Measurements from ENCODE around the gene TMEM11.
"Not testable (repeated sequence)": the region's sequence is repeated elsewhere in the genome, so short reads cannot be mapped to it uniquely, and the experiment has no call there.

Gene TMEM11

GRCh38 chr17:21242780-21243515 lies 29.0 kb upstream of the TMEM11 start:
- no peak for DNase-seq (ENCODE audit: low read depth in 2 of 2)

- DNase-seq (ENCODE audit: low read depth in 2 of 2), result no peak
These were observed 28.2 kb upstream of the TMEM11 start for GRCh38 chr17:21242026-21242697.

GRCh38 chr17:21241564-21241963 lies 27.6 kb upstream of the TMEM11 start:
- no peak for DNase-seq (ENCODE audit: low read depth in 2 of 2)

- no peak for DNase-seq (ENCODE audit: low read depth in 2 of 2)
These were observed 26.6 kb upstream of the TMEM11 start for GRCh38 chr17:21240369-21241055.

- no peak for DNase-seq (ENCODE audit: low read depth in 2 of 2)
These were observed 25.9 kb upstream of the TMEM11 start for GRCh38 chr17:21239680-21240368.

- no peak for DNase-seq (ENCODE audit: low read depth in 2 of 2)
These were observed 22.0 kb upstream of the TMEM11 start for GRCh38 chr17:21235921-21236320.

GRCh38 chr17:21233581-21234347 lies 19.8 kb upstream of the TMEM11 start:
- DNase-seq (ENCODE audit: low read depth in 2 of 2), result no peak

- no peak for DNase-seq (ENCODE audit: low read depth in 2 of 2)
These were observed 18.2 kb upstream of the TMEM11 start for GRCh38 chr17:21232033-21232749.

GRCh38 chr17:21231533-21231932 lies 17.6 kb upstream of the TMEM11 start:
- DNase-seq (ENCODE audit: low read depth in 2 of 2), result no peak

- no peak for DNase-seq (ENCODE audit: low read depth in 2 of 2)
These were observed 14.9 kb upstream of the TMEM11 start for GRCh38 chr17:21228845-21229244.

- no peak for DNase-seq (ENCODE audit: low read depth in 2 of 2)
These were observed 14.2 kb upstream of the TMEM11 start for GRCh38 chr17:21228111-21228510.

GRCh38 chr17:21227277-21227676 lies 13.3 kb upstream of the TMEM11 start:
- DNase-seq (ENCODE audit: low read depth in 2 of 2), result not testable (repeated sequence)

- DNase-seq (ENCODE audit: low read depth in 2 of 2), result no peak
These were observed 9.1 kb upstream of the TMEM11 start for GRCh38 chr17:21223086-21223485.

GRCh38 chr17:21218831-21219380 lies 4.9 kb upstream of the TMEM11 start:
- no peak for DNase-seq (ENCODE audit: low read depth in 2 of 2)

- DNase-seq (ENCODE audit: low read depth in 2 of 2), result peak; percentile 7 to 46
These were observed 4.1 kb upstream of the TMEM11 start for GRCh38 chr17:21218101-21218500.

- no peak for DNase-seq (ENCODE audit: low read depth in 2 of 2)
These were observed 3.4 kb upstream of the TMEM11 start for GRCh38 chr17:21217346-21217745.

- DNase-seq (ENCODE audit: low read depth in 2 of 2), result no peak
These were observed 2.0 kb upstream of the TMEM11 start for GRCh38 chr17:21215935-21216334.

GRCh38 chr17:21214777-21215541 lies 998 bp upstream of the TMEM11 start:
- DNase-seq (ENCODE audit: low read depth in 2 of 2), result no peak

- peak; percentile 4 to 11 for DNase-seq (ENCODE audit: low read depth in 2 of 2)
These were observed 335 bp downstream of the TMEM11 start for GRCh38 chr17:21213638-21214014.

Data from stimulated activated CD8-positive, alpha-beta memory T cell treated with anti-CD3 and anti-CD28 coated beads, Interleukin-2, amount 100 ng/mL, for 48 hours (primary cell).